Measurements from ENCODE around the gene VOPP1.

DNA sequence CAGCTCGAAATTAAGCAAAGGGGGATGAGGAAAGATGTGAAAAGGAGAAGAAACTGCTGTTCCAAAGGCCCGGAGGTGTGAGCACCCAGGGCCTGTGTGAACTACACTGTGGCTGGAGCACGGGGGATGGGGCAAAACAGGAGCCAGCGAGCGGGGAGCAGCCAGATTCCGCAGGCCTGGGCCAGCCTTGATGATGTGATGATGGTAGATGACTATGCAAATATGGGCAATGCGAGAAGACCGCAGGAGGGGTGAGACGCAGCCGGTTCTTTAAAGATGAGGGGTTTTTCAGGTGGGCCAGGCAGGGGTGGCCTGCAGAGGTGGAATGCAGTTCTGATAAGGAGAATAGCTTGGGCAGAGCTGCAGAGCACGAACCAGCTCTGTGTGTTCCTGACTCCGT, 145.6 kb downstream of the VOPP1 start:
- TF ChIP-seq, protein P1, sequence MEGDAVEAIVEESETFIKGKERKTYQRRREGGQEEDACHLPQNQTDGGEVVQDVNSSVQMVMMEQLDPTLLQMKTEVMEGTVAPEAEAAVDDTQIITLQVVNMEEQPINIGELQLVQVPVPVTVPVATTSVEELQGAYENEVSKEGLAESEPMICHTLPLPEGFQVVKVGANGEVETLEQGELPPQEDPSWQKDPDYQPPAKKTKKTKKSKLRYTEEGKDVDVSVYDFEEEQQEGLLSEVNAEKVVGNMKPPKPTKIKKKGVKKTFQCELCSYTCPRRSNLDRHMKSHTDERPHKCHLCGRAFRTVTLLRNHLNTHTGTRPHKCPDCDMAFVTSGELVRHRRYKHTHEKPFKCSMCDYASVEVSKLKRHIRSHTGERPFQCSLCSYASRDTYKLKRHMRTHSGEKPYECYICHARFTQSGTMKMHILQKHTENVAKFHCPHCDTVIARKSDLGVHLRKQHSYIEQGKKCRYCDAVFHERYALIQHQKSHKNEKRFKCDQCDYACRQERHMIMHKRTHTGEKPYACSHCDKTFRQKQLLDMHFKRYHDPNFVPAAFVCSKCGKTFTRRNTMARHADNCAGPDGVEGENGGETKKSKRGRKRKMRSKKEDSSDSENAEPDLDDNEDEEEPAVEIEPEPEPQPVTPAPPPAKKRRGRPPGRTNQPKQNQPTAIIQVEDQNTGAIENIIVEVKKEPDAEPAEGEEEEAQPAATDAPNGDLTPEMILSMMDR (IDR thresholded peaks at IDR 0.05): no peak
- TF ChIP-seq POLR2A (IDR thresholded peaks at IDR 0.05): no peak
